ENCODE results near the gene PRDX6.
"Not testable (repeated sequence)": the region's sequence is repeated elsewhere in the genome, so short reads cannot be mapped to it uniquely, and the experiment has no call there.

The PRDX6 gene, protein sequence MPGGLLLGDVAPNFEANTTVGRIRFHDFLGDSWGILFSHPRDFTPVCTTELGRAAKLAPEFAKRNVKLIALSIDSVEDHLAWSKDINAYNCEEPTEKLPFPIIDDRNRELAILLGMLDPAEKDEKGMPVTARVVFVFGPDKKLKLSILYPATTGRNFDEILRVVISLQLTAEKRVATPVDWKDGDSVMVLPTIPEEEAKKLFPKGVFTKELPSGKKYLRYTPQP

DNA sequence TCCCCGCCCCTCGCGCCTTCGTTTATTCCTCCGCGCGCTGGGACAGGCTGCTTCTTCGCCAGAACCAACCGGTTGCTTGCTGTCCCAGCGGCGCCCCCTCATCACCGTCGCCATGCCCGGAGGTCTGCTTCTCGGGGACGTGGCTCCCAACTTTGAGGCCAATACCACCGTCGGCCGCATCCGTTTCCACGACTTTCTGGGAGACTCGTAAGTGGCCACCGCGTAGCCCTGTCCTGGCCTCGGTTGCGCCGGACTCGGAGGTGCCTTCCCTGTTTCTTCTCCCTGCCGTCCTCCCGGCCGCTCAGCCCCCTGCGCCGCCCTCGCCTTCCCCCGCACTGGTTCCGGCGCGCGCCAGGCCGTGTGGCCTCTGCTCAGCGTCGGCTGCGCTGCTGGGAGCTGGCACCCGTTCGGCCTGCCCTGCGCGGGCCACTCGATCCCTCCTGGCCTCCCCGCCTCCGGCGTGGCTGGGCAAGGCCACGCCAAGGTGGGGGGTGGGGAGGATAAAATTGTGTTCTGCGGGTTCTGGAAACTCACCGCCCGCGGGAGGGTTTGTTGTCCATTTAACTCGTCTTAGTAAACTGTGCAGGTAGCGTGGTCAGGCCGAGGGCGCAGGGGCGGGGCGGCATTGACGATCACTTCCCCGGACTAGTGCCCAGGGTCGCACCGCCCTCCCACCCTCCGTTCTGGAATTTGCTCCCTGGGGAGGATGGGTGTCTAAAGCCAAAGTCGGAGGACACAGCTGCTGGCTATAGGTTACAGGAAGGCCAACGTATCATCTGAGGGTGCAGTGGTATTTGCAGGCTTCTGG lies at the start of gene PRDX6:
PRDX6 (plus strand) TSS at position 50 of the 808 bp plus-strand sequence; CDS start at position 113, 63 bp downstream.
- no peak for DNase-seq

DNA sequence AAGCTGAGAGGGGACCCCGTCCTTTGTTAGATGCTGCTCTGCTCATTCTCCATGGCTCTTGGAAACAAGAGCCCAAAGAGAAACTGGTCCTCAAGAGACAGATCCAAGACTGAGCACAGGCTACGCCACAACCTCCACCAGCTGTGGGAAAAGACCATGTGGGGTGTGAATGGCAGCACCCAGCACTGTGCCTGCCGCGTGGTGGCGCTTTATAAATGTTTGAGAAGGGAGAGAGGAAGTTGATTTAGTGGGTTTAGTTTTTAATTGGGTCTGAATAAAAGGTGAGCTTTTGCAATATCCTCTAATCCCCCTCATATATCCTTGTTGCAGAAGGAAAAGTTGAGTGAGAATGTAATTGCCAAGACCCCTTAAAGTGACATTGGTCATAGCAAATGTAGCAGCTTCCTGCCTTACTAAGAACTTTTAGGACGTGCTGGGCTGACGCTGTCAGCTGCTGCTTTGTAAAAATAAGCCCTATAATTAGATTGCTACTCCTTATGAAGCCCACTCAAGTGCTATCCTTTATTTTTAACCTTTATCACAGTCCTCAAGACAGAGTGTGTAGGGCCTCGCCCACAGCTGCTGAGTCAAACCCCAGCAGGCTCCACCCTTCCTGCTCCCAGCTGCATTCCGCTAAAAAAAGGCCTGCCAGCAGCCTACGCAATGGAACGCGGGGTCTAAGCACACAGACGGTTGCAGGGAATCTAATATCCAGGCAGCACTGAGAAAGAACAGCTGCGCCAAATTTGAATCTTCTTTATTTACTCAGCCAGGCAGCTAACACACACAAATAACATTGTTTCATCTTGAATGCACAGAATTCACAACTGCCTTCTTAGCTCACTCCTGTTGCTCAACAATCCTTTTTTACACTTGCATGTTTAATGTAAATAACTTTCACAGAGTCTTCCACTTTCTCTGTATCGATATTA lies 47.4 kb upstream of the PRDX6 start:
- peak; percentile 61 to 72 for DNase-seq

DNA sequence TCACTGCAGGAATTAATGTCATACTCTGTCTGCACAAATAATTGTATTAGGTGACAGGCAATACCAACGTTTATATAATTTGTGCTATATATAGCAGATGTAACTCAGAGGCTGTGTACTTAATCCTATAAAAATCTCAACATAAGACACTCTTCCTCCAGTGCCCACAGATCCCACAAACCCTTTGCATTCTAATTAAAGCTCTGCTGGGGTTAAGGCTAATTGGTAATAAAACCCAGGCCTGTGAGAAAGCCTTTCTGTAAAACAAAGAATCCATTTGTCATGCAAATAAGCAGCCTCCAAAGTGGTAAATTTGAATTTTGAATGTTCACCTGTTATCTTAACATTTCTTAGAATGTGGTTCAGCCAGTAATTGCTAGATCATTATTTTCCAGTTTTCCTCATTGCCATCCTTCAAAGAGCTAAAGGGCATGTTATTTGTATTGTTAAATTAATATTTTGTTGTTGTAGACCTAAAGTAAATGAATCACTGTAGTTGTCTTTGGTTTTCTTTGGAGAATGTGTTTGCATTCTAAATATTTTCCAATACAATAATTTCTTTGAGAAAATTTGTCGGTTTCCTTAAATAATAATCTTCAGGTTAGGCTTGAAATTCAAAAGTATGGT lies 46.3 kb upstream of the PRDX6 start:
- no peak for DNase-seq

DNA sequence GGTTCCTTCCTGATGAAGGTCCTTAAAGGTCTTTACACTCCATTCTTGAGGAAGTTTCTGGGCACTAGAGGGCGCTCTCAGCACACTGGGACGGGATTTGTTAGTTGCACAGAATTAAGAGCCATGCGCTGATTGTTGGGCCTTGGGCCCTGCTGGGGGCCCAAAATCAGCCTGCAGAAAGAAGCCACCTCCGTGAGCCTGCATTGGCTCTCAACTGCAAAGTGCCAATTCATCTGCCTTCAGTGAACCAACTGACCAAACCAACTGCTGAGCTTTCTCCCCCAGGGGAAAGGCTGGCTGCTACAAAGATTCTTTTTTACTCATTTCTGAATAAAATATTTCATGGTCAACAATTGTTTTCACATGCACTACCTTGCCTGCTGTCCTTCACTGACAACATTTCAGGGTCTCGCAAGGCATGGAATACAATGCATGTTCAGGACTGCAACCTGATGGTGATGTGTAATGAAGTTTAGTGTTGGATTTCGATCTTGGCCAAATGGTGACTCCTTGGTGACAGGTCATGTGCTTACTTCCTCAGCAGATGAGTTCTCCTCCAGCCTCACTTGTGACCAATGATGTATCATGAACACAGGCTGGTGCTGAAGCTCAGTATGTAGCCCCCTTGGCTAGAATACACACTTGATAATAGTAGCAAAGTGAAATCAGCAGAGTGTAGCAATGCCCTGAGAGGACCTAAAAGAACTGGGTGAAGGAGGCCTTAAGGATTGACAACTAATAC lies 45.7 kb upstream of the PRDX6 start:
- peak; percentile 68 to 81 for DNase-seq

DNA sequence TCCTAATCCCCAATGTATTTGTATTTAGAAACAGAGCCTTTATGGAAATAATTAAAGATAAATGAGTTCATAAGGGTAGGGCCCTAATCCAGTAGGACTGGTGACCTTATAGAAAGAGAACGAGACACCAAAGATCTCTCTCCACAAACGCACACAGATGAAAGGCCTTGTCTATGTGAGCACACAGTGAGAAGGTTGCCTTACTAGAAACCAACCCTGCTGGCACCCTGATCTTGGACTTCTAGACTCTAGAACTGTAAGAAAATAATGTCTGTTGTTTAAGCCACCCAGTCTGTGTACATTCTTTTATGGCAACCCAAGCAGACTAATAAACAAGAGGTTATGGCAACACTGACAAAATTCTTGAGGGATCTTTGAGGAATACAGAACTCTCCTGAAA lies 44.8 kb upstream of the PRDX6 start:
- DNase-seq = no peak

DNA sequence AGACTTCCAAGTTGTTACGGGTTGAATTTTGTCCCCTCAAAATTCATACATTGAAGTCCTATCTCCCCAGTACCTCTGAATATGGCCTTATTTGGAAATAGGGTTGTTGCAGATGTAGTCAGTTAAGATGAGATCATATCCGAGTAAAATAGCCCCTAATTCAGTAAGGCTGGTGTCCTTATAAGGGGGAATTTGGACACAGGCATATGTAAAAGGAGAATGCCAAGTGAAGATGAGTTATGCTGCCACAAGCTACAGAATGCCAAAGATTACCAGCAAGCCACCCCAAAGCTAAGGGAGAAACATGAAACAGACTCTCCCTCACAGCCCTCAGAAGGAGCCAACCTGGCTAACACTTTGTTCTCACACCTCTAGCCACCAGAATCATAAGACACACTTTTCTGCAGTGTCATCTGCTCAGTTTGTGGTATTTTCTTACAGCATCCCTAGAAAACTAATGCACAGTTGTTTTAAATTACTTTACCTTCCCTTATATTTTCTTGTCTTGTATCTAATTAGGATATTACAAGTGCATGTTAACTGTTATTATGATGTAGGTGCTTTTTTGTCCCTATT lies 43.3 kb upstream of the PRDX6 start:
- no peak for DNase-seq

DNA sequence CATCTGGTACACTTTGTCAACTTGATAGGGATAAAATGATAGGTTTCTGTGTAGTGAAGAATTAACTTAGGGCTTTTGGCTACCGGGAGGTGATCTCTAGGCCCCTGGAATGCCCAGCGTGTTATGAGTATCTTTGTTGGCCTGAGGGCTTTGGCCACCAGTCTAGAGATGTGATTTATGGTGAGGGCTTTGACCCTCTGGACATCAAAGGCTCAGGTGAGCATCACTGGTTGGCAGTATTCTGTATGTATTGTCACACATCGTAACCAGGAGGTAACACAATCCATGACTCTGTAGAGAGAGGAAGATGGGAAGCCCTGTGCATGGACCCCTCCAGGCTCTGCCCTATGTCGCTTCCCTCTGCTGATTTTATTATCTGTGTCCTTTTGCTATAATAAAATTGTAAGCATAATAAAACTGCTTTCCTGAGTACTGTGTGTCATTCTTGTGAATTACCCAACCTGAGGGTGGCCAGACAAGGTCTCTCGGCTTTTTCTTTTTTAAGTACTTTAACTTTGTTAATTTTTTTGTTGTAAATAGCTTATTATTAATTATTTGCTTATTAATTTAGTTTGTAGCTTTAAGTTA lies 40.2 kb upstream of the PRDX6 start:
- no peak for DNase-seq

DNA sequence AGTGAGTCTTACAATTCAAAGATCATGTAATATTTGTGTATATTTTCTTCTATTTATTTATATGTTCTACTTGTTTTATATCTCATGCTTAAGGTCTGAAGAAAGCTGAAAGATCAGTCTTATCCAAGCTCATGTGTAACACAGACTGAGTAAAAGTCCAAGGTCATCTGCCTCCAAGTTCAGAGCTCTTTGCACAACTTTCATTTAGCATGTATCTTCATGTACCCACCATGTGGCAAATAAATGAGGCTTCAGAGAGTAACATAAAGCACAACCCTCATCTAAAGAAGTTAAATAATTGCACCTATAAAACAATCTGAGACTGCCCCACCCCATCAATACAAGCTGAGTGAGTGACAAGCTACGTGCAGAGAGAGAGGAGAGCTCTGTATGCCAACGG lies 38.5 kb upstream of the PRDX6 start:
- DNase-seq = no peak

DNA sequence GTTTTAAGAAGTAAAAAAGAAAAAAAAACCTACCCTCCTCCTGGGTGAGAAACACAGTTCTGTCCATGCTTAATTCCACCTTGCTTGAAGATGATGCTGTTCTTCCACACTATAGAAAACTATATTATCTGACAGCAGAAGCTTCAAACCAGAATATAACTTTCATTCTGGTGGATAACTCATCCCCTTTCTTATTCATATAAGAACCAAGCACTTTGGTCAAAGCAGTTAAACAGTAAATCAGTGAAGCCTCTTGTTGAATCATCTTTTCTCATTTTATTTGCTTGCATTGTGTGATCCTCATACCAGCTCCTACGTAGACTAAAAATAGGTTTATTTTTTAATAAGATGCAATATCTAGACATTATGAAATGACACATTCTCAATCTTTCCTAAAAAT lies 36.7 kb upstream of the PRDX6 start:
- DNase-seq = no peak

DNA sequence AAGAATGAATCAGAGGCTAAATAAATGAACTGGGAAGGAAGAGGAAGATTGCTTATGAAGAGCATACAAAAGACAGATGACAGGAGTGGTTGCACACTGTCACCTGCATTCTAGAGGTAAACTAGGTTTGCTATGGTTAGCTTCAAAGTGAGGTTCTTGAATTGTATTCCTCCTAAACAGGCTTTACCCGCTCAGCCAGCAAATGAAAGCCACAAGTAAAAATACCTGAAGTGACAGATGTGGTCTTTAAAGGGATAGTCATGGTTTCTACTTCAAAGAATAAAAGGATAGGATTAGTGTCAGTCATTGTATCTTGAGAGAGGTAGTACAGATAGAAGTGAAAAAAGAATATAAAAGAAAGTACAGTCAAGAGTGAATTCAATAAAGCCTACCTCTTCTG lies 32.4 kb upstream of the PRDX6 start:
- DNase-seq = no peak

DNA sequence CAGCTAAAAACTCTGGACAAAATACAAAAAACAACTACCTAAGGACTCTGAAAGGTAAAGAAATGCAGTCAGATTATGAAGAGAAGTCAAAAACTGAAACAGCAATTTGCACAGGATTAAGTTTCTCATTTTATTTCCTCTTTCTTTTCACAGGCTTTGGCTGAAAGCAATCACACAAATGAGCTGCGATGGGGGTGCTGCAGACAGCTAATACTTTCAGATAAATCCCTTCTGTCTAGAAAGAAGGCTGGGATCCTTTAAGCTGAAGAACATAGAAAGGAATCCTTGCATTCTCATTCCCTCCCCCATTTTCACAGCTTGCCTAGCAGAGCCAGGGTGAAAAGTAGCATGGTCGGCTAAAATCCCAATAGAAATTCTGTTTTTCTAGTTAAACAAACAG lies 32.0 kb upstream of the PRDX6 start:
- DNase-seq = no peak

DNA sequence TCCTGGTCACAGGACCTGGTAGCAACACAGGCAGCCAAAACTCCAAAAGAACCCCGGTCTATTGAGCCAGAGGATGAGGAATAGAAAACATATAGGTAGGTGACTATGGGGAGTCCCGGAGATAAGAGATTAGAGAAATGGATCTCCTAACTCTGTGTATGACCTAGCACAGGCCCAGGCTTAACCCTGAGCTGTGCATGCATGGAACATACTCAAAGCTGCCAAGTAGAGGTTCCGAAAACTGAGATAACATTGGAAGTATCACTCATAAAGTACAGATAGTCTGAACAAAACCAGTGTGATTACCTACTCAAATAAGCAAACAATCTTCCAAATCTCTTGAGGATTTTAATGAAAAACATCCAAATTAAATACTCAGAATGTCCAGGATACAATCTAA lies 31.5 kb upstream of the PRDX6 start:
- no peak for DNase-seq

DNA sequence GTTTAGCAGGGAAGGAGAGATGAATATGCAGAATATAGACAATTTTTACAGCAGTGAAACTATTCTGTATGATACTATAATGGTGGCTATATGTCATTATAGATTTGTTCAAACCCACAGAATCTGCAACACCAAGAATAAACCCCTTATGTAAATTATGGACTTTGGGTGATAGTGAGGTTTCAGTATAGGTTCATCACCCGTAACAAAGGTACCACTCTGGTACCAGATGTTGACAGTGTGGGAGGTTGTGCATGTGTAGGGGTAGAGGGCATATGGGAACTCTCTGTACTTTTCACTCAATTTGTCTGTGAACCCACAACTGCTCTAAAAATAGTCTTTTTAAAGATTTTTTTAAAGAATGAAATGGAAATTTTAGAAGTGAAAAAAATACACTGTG lies 29.9 kb upstream of the PRDX6 start:
- DNase-seq = no peak

DNA sequence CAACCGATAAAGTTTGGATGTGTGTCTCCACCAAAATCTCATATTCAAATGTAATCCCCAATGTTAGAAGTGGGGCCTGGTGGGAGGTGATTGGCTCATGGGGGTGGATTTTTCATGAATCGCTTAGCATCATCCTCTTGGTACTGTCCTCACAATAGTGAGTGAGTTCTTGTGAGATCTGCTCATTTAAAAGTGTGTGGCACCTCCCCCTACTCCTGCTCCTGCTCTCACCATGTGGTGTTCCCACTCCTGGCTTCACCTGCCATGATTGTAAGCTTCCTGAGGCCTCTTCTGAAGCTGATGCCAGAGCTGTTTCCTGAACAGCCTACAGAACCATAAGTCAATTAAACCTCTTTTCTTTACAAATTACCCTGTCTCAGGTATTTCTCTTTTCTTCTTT lies 28.2 kb upstream of the PRDX6 start:
- no peak for DNase-seq

DNA sequence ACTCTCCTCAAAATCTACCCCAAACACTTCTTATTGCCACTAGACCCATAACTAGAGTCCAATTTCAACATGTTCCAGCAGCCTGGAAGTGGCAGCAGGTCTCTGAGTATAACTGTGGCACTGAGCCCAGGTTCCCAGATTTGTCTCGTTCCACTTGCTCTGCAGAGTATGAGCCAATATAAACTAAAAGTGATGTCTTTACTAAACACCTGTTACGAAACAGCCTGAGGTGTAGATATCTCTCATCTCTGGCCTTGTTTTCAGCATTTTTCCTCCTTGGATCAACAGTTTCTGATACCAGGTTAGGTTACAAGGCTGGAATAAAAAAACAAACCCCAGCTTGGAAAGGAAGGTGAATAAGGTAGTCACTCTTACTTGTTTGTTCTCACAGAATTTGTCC lies 25.2 kb upstream of the PRDX6 start:
- no peak for DNase-seq

DNA sequence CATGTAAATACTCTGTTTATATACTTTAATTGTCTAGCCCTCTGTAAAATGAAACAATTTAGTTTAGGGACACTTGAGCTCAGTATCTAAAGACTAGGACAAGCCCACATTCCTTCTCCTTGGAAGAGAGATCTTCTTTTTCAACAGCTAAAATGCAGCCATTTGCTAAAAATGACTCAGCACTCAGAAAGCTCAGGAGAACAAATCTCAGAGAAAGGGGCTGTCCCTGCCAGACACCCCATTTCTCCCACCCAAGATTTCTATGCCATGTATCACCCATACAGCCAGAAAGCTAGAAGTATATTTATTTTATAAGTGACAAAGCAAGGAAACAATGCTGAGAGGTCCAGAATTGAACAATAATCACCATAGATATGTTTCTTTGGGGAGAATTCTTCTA lies 23.2 kb upstream of the PRDX6 start:
- no peak for DNase-seq

DNA sequence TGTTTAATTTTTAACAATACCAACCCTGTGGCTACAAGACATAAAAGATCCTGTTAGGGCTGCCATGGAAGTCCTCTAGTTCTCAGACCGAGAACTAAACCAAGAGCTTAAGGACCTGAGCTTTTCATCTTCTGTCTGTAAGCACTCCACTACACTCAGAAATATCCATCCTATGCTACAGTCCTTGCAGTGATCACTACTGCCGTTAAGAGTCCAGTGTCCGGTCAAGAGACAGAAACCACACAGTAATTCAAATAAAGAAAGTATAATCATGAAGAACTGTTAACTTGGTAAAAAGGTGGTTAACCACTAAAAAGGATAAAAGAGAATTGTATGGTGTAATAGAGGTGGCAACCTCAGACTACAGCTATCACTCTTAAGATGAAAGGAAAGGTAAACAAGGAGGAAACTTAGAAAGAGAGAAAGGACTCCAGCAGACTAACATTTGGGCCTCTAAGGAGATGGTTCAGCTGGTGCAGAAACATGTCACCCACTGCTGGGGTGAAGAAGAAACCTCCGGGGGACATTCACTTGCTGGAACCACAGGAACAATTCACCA lies 22.1 kb upstream of the PRDX6 start:
- DNase-seq = no peak

DNA sequence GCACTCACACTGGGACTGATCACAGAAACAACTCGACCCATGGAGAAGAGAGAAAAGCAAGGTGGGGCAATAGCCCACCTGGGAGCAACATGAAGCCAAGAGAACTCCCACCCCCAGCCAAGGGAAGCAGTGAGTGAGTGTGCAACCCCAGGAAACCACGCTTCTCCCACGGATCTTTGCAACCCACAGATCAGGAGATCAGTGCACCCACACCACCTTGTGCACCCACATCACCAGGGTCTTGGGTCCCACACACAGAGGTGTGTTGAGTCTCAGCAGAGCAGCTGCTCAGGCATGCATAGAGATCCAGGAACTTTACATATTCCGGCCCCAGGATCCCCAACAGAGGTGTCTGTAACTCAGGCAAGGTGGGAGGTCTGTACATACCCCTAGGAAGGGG lies 17.2 kb upstream of the PRDX6 start:
- no peak for DNase-seq

DNA sequence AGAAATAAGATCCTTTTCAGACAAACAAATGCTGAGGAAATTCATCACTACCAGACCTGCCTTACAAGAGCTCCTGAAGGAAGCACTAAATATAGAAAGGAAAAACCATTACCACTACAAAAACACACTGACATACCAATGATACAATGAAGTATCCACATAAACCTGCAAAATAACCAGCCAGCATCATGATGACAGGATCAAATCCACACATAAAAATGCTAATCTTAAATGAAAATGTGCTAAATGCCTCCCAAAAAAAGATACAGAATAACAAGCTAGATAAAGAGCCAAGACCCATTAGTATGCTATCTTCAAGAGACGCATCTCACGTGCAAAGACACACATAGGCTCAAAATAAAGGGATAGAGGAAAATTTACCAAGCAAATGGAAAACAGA lies 14.5 kb upstream of the PRDX6 start:
- DNase-seq = not testable (repeated sequence)

DNA sequence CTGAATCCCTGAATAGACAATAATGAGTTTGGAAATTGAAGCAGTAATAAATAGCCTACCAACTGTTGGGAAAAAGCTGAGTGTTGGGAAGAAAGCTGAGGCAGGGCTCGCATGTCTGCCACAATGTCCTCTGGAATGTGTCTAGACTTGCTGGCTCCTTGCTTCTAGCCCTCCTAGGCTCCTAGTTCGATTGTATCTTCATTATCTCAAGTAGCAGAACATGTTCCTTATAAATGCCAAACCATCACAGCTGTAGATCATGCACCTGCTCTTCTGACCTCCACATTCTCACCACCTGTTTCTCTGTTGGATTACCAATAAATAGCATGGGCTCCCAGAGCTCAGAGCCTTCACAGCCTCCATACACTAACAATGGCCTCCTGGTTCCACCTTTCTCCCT lies 12.9 kb upstream of the PRDX6 start:
- DNase-seq = not testable (repeated sequence)

DNA sequence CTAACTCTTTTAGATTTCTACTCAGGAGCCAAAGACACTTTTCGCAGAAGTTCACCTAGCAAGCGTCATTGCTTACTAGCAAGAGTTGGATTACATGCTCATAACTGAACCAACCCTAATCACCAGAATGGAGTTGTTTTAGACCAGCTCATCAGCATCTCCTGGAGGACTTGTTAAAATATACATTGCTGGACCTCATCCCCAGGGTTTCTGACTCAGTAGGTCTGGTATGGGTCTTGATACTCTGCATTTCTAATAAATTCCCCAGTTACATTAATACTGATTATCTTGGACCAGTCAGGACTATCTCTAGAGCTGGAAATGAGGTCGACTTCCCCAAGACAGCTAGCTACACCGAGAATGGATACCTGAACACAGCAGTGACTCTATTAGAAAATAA lies 9.7 kb upstream of the PRDX6 start:
- DNase-seq = no peak
